ENCODE data around the gene JAKMIP3.

Gene JAKMIP3

GRCh38 chr10:132114953-132115520 lies 49.3 kb downstream of the JAKMIP3 start:
- DNase-seq = no peak

All from KG1 (cell line).